Activated gamma-delta T cell treated with Interleukin-2 at 50 U/mL for 16 hours (primary cell): ENCODE results near the gene MAMDC2.

Experiments
- DNase-seq: peaks from one replicate; pipeline ENCODE4 v3.0.0-alpha.2; 2020

The MAMDC2 gene

DNA sequence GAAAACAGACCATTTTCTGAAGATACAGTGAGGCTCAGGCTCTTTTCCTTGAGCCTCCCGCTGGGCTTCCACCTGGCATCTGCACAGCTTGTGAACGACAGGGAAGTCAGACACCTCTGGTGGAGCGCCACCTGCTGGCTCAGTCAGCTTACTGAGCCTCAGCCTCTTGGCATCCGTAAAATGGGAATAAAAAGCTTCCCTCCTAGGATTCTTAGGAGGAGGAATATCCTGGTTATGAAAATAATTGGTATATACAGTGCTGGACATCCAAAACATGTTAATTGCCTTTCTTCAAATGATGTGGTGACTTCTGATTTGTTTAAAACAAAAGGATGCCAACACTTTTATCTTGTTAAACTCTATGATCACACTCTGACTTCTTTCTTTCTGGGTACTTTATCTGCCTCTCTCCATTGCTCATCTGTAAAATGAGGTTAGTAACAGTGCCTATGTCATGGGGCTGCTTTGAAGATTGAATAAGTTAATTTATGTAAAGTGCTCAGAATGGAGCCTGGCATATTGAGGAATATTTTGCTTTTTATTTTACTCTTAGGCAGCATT is 67.5 kb downstream of the MAMDC2 start:
- peak; percentile 26 for DNase-seq

- no peak for DNase-seq
These were observed 68.1 kb downstream of the MAMDC2 start for GRCh38 chr9:70111641-70112236.

GRCh38 chr9:70112981-70113380 is 69.3 kb downstream of the MAMDC2 start:
- DNase-seq: no peak

GRCh38 chr9:70113403-70114022 is 69.9 kb downstream of the MAMDC2 start:
- no peak for DNase-seq

DNA sequence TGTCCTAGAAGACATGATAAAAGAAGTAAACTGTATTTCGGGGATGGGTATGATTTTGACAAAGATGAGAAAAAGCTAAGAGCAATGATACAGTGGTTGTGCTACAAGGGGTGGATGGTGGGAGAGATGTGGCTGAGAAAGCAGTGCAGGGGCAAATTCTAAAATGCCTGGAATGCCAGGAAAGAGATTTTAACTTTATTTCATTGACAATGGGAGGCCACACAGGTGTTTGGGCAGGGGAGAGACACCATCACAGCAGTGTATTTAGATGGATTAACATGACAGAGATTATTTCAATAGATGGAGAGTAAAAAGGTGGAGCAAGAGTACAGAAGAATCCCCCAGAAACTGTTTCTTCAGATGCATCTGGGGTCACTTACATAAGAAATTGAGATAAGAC is 71.2 kb downstream of the MAMDC2 start:
- DNase-seq: no peak

DNA sequence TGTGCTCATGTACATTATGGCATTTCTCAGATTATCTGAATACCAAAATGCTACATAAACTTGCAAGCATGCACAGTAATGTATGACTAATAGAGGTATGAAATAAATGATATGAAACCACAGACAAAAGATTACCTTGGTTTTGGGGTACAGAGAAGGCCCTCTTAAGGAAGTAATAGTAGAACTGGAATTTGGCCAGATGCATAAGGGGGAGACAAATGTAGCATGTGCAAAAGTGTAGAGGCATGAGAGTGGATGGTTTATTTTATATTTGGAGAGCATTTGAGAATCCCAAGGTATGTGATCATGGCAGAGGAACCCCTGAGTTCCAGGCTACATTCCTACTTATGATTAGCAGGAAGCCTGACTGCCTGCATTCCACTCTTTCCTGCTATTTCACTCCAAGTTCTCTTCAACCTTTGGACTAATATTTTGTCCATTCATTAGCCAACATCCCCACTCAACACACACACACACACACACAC is 74.2 kb downstream of the MAMDC2 start:
- DNase-seq: no peak

DNA sequence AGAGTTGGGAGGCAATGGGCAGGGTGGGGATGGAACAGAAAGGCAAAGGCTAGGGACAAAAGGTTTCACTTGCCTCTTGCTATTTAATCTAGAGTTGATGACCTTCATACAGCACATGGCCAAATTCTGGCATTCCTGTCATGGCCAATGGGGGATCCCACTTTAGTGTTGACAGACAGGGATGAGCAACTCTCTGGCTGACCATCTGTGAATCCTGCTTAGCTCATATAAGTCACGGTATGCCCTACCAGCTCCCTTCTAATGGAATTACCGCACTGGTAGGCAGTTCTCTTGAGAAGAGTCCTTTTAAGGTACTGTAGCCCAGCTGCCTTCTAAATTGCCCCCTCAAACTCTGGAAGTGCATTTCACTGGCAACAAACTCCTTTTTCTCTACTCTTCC is 76.1 kb downstream of the MAMDC2 start:
- DNase-seq: no peak

DNA sequence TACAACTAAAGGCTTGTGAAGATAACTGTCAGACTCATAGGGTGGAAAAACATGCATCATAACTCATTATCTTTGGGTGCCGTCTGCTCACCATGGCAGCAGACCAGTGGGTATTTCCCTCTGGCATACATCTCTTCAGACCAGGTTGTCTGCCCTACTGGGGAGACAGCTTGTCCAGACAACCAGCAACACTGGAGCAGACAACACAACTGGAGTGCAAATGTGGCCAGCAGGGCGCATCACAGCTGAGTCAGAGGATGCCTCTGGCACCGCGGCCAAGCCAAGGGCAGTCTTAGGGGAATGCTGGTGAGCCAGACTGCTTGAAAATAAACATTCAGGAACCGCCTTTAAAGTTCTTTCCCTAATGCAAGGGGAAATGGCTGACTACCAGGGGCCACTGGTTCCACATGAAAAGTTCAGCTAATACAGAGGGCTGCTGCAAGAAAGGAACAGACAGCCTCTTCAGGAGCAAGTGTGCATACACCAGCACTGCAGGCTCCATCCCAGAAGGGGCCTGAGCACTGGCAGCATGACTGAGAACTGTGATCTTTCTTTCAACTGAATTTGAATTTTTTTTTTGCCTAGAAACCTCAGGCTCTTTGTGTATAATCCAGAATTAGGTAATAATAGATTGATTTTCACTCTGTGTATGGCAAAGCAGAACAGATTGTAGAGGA is 77.3 kb downstream of the MAMDC2 start:
- DNase-seq: no peak

DNA sequence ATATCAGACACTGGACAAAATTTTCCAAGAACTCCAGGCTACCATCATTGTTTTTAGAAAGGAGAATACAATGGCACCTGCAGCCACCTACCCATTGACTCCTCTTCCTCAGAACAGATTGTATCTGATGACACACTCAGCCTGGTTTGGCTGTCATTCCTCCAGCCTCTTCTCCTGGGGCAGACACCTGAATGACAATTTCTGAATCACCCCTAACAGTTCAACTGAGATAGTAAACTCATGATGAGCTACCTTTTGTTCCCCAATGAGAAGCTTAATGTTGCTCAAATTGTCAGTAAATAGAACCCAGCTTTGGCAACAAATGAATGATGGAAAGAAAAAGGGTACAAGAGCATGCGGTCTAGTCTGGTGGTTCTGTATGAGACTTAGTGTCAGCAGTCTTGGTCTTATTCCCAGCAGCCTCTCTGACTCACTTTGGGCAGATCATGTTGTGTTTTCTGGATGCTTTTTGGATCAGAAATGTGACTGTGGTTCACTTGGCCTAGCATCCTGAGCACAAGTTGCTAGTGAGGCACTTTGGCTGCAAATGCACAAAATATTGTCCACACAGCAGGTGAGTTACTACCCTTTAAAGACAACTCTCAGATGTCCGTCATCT is 78.3 kb downstream of the MAMDC2 start:
- no peak for DNase-seq

DNA sequence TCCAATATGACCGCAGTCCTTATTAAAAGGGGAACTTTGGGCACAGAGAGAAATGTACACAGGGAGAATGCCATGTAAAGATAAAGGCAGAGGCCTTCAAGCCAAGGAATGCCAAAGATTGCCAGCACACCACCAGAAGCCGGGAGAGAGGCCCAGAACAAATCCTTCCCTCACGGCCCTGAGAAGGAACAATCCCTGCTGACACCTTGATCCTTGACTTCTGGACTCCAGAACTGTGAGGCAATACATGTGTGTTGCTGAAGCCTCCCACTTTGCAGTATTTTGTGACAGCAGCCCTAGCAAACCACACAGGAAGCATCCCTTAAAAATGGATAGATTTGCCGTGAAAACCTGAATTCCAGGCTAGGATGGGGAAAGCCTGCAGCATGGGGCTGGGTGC is 80.0 kb downstream of the MAMDC2 start:
- no peak for DNase-seq

DNA sequence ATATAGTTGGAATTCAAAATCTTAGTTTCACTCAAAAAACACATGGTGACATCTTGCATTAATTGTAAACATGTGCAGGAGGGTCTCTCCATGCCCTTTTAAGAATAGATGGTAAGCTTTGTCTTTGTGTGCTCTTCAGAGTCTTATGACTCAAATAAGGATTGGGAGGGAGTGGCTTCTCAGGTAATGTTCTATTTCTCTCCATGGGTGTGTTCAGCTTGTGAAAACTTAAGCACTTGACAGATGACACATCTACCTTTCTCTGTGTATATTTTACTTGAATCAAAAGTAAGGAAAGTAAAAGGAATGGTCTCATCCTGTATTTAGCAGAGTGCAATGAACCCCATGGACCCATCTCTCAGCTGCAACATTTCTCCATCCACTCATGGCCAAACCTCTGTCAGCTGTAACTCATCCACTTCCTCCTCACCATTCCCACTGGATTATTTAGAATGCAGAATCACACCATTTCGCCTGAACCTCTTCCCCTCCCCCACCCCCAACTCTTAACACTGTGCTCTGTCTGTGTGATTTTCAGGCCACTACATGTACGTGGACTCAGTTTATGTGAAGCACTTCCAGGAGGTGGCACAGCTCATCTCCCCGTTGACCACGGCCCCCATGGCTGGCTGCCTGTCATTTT is 82.1 kb downstream of the MAMDC2 start:
- DNase-seq: no peak

DNA sequence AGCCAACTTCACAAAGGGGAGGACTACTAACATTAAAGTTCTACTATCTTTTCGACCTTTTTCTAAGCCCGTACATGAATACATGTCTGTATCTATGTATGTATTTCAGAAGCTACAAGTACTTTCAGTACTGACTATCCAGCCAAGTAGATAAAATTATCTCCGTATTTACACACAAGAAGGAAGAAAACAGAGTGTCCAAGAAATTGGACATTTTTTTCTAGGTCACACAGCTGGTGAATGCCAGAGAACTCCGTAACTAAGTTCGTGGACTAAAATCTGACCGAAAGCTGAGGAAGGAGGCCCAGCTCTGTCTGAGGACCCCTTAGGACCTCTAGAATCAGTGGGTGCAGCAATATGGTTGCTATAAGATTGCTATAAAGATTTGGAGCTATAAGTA is 83.4 kb downstream of the MAMDC2 start:
- DNase-seq: no peak

GRCh38 chr9:70127540-70128416 is 84.1 kb downstream of the MAMDC2 start:
- DNase-seq: no peak

DNA sequence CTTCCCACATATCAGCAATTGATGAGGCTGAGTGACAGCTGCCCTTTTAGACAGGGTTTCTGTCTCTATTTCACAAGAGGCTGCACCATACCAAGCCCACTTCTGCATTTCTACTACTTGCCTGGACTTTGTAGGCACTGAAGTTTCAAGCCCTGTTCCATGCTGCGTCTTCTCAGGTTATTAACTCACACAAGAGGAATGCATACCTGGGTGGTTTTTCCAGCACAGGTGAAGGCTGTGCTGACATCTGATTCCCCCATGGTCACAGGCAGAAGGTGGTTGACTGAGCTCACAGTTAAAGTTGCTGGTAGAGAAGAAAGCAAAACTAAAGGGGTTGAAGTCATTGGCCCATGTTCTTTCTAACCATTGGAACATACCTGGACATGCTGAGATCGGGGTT is 86.6 kb downstream of the MAMDC2 start:
- no peak for DNase-seq

DNA sequence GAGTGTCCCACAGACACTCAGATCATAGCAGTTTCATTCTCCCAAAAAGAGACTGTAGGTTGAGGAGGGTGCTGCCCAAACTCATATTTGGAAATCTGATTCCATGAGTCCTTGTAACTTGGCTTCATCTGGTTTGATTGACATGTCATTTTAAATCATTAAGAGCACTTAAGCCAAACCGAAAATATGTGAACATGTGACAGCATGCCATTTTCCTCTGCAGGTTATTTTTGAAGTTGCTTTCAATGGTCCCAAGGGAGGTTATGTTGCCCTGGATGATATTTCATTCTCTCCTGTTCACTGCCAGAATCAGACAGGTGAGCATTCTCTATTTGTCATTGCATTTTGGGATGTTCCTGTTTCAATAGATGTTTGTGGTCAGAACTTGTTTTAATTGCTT is 87.6 kb downstream of the MAMDC2 start:
- no peak for DNase-seq

DNA sequence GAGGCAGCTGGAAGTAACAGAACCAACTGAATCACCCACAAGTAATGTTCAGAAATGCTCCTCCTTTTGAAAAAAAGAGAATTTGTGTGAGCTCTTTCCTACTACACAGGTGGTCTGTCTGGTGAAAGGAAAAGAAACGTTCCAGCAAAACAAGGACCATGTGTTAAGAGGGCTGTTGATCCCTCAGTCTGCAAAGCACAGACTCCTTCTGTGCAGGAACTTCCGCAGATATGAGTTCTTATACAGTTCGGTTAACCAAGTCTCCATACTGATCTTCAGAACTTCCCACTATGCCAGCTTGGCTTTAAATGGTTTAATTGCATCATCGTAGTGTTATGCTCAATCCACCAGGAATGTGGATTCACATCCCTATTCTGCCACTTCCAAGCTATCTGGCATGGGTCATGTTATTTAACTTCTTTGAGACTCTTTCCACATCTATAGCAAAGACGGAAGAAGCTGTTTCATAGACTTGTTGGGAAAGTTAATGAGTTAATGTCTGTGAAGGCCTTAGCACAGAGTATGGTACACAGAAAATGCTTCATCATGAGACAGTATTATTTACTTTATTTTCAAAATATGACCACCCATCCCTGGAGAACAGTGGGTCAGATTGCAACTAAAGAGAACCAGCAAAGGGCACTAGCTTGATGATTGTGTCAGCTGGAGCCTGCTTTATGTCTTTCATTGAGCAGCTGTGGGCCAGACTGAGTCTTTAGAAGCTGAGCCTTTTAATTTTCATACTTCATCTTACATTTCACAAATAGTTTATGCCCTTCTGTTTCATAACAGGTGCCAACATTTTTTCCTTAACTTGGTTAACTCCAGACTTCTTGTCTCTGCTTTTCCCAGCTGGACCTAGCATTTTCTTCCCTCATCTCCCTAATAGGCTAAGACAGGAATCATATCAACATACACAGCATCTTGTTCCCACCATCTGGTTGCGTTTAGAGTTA is 89.9 kb downstream of the MAMDC2 start:
- no peak for DNase-seq

DNA sequence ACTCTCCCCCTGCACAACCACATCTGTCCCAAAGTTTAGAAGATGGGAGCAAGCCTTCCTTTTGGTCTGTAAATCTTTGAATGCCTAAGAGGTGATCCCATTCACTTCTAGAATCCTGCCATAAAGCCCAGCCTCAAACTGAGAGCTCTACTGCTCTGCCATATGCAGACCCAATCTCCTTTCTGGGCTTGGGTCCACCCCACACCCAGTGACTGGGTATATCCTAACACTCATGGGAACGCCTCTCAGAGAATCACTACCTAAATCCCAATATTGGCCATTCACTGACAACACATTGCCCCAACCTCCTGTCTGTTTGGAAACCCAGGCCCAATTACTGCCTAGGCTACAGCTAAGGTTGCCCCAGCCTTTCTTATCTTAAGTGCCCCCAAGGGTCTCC is 90.7 kb downstream of the MAMDC2 start:
- no peak for DNase-seq

- no peak for DNase-seq
These were observed 91.5 kb downstream of the MAMDC2 start for GRCh38 chr9:70135176-70135575.

GRCh38 chr9:70136632-70137031 is 93.0 kb downstream of the MAMDC2 start:
- no peak for DNase-seq

DNA sequence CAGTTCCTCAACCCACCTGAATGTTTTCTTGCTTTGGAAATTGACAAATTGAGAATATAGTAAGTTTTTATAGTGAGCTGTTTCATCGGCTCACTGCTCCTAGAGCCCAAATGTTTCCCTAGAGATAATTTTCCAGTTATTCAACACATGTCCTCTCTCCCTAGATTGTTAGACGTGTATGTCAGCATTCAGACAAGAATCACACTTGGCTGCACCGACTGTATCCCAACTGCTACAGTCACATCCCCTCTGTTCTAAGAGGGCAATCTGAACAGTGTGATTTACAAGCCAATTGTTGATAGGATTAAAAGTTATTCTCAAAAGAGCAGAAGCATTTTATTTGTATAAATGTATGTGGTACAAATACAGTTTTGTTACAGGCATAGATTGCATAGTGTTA is 93.9 kb downstream of the MAMDC2 start:
- no peak for DNase-seq

GRCh38 chr9:70142101-70142500 is 98.5 kb downstream of the MAMDC2 start:
- no peak for DNase-seq
